ENCODE measurements around the gene EIF1.

Gene EIF1

DNA sequence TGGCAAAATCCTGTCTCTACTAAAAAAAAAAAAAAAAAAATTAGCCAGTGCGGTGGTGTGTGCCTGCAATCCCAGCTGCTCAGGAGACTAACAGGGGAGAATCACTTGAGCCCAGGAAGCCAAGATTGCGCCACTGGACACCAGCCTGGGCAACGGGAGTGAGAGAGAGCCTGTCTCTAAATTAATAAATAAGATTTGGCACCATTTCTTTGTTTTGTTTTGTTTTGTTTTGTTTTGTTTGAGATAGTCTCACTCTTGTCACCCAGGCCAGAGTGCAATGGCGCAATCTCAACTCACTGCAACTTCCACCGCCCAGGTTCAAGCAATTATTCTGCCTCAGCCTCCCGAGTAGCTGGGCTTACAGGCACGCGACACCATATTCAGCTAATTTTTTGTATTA lies 14.0 kb downstream of the EIF1 start:
- TF ChIP-seq, protein P1, sequence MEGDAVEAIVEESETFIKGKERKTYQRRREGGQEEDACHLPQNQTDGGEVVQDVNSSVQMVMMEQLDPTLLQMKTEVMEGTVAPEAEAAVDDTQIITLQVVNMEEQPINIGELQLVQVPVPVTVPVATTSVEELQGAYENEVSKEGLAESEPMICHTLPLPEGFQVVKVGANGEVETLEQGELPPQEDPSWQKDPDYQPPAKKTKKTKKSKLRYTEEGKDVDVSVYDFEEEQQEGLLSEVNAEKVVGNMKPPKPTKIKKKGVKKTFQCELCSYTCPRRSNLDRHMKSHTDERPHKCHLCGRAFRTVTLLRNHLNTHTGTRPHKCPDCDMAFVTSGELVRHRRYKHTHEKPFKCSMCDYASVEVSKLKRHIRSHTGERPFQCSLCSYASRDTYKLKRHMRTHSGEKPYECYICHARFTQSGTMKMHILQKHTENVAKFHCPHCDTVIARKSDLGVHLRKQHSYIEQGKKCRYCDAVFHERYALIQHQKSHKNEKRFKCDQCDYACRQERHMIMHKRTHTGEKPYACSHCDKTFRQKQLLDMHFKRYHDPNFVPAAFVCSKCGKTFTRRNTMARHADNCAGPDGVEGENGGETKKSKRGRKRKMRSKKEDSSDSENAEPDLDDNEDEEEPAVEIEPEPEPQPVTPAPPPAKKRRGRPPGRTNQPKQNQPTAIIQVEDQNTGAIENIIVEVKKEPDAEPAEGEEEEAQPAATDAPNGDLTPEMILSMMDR (IDR thresholded peaks at IDR 0.05; ENCODE audit: control insufficient read depth, extremely low read depth, insufficient read depth), result no peak

DNA sequence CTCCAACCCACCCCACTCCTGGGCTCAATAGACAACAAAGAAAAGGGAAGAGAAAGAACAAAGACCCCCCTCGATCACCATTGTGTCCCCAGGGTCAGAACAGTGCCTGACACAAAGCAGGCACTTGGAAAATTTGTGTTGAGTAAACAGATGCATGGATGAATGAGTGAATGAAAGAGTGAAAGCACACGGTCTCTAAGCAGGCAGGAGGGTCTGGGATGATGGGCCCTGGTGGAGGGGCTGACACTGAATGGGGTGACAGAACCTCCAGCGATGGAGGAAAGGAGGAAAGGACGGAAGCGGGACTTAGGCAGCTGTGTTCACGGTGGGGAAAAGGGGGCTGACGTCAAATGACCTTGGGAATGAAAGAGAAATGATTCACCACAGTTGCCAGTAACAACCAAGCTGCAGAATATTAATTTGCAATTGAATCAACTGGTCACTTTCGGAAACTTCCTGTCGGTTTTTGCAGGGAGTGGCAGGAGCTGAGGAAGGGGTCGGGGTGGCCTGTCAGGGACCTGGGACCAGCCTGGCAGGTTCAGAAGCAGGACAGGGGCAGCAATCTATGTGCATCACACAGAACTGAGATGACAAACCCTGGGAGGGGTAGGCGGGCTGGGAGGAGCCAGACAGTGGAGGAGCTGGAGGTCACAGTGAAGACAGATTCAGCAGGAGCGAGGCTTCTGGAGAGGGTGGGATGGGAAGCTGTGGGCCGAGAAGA lies 16.7 kb downstream of the EIF1 start:
- TF ChIP-seq, protein P1 (IDR thresholded peaks at IDR 0.05; ENCODE audit: control insufficient read depth, extremely low read depth, insufficient read depth), result no peak
- H3K4me3 ChIP-seq (ENCODE audit: low read depth, low read length), result no peak overlapping the region
- DNase-seq (ENCODE audit: low read depth), result no peak

More for the DNA sequence above, 14.0 kb downstream of the EIF1 start:
- DNase-seq (ENCODE audit: low read depth), result no peak
- no peak overlapping the region for H3K4me3 ChIP-seq (ENCODE audit: low read depth, low read length)

DNA sequence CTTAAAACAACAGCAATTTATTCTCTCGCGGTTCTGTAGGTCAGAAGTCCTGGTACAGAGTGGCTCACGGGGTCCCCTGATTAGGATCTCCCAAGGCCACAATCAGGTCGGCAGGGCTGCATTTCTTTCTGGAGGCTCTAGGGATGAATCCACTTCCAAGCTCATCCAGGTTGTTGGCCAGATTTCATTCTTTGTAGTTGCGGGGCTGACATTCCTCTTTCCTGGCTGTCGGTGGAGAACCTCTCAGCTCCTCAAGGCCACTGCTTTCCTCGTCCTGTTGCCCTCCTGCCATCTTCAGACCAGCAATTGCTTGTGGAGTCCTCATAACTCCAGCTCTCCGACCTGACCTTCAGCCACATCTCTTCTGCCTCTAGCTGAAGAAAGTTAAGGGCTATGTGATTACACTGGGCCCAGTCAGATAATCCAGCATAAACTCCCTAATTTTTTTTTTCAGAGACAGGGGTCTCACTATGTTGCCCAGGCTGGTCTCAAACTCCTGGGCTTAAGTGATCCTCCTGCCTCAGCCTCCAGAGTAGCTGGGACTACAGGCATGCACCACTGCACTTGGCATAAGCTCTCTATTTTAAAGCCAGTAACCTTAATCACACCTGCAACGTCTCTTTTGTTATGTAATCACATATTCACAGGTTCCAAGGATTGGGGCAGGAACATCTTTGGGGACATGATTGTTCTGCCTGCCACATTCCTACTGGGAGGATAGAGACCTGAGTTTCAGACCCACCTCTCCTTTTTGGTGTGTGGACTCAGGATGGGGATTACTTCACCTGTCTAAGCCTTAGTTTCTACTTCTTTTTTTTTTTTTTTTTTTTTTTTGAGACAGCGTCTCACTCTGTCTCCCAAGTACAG lies 19.4 kb downstream of the EIF1 start:
- no peak for DNase-seq (ENCODE audit: low read depth)
- TF ChIP-seq, protein P1 (IDR thresholded peaks at IDR 0.05; ENCODE audit: control insufficient read depth, extremely low read depth, insufficient read depth), result no peak
- no peak overlapping the region for H3K4me3 ChIP-seq (ENCODE audit: low read depth, low read length)

DNA sequence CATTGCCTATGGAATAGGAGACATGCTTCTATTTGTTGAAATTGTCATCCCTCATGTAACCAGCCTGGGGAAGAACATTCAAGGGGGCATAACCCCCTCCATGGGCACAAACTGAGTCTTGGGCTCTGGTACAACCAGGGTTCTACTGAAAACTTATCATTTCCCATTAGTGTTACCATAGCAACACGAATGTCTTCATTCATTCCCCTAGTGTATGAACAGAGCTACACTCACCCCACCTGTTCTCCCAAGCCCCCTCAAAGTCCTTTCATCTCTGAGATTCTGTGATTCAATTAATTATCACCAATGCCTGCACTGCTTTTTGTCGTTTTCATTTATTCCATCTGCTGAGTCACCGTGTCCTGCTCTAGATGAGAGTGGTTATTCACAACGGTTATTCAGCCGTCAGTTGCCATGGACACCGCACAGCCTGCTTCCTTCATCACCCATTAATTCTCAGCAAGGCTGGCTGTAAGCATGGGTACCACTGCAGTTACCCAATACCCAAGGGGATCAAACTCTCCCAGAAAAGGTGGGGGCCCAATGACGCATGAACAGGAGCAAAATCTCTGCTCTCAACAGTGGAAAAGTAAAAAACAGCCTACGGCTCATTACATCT lies 21.9 kb downstream of the EIF1 start:
- TF ChIP-seq, protein P1 (IDR thresholded peaks at IDR 0.05; ENCODE audit: control insufficient read depth, extremely low read depth, insufficient read depth), result no peak
- no peak for DNase-seq (ENCODE audit: low read depth)
- H3K4me3 ChIP-seq (ENCODE audit: low read depth, low read length), result no peak overlapping the region

DNA sequence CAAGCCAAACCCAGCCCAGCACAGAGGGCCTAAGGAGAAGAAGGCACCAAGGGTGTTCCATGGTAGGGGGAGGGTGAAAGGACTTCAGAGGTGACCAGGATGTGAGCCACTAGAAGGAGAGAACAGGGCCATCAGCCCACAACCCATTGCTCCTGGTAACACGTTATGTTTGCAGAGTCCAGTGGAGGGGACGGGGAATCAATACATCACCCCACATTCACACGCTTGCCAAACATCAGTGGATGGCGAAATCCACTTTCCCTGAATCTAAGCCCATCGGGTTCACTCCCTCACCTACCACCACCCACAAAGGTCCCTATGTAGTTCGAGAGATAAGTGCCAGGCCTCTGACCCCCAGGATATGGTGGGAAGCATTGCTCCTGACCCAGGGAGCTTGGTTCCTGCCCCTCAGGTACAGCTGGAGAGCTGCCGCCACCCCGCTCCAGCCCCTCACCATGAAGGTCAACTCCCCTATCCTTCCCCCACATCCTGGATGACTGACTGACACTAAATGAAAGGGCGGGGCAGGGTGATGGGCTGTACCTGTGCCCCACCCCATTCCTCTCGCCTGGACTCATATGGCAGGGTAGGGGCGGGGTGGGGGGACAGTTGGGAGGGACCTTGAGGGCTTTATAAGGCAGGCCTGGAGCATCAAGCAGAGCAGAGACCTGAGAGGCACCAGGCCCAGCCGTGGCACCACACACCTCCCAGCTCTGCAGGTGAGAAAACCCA lies 23.1 kb downstream of the EIF1 start, which contains the start of gene GAST:
GAST (plus strand) TSS at position 663 of the 732 bp plus-strand sequence. CDS start 3,106 bp downstream, outside the sequence.
- TF ChIP-seq, protein P1 (IDR thresholded peaks at IDR 0.05; ENCODE audit: control insufficient read depth, extremely low read depth, insufficient read depth), result no peak
- no peak for DNase-seq (ENCODE audit: low read depth)
- H3K4me3 ChIP-seq (ENCODE audit: low read depth, low read length), result no peak within 1 kb of the TSS

All from LNCaP clone FGC (cell line).